ENCODE measurements around the gene PSPN.
"Not testable (repeated sequence)": the region's sequence is repeated elsewhere in the genome, so short reads cannot be mapped to it uniquely, and the experiment has no call there.

DNA sequence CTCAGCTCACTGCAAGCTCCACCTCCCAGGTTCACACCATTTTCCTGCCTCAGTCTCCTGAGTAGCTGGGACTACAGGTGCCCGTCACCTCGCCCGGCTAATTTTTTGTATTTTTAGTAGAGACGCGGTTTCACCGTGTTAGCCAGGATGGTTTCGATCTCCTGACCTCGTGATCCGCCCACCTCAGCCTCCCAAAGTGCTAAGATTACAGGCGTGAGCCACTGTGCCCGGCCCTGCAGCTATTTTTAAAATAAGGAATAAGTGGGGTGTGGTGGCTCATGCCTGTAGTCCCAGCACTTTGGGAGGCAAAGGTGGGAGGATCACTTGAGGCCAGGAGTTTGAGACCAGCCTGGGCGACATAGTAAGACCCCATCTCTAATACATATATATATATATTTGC is 15.3 kb downstream of the PSPN start:
- not testable (repeated sequence) for TF ChIP-seq CTCF (optimal IDR thresholded peaks at IDR 0.05 in 1 of 3, IDR thresholded peaks at IDR 0.05 in 1 of 3, conservative IDR thresholded peaks at IDR 0.05 in 1 of 3; ENCODE audit: extremely low read depth in 1 of 3, insufficient read depth in 2 of 3, low read length in 3 of 3); EZH2 (IDR thresholded peaks at IDR 0.05; ENCODE audit: low read length)

Data from keratinocyte (primary cell).